Measurements from ENCODE around the gene ESR2. TPM values are rescaled to one million over a fixed set of nuclear protein-coding genes. Genes with fewer than 3 reads are reported as not detected.

The ESR2 gene
- total RNA-seq, 1 experiment from 2014 or later = not detected

Other genes starting within 250 kb of the ESR2 start
- gene MTHFD1, start 94.0 kb upstream of the ESR2 start, total RNA-seq (2014; rRNA removed; shearing (Covaris generic)) = 42.8 and 53.0 TPM in 2 replicates
- 1.5 and 2.1 TPM in 2 replicates for gene AKAP5, start 171.1 kb upstream of the ESR2 start, total RNA-seq (2014; rRNA removed; shearing (Covaris generic))
- 1.2 and 3.1 TPM in 2 replicates for gene ZBTB25, start 209.5 kb upstream of the ESR2 start, total RNA-seq (2014; rRNA removed; shearing (Covaris generic))
- gene ZBTB1, start 210.4 kb upstream of the ESR2 start, total RNA-seq (2014; rRNA removed; shearing (Covaris generic)) = 31.6 and 38.0 TPM in 2 replicates
- not detected in 2 replicates for gene HSPA2, start 246.4 kb upstream of the ESR2 start, total RNA-seq (2014; rRNA removed; shearing (Covaris generic))